ENCODE measurements around the gene COL7A1.
"Not testable (repeated sequence)": the region's sequence is repeated elsewhere in the genome, so short reads cannot be mapped to it uniquely, and the experiment has no call there.

The COL7A1 gene

DNA sequence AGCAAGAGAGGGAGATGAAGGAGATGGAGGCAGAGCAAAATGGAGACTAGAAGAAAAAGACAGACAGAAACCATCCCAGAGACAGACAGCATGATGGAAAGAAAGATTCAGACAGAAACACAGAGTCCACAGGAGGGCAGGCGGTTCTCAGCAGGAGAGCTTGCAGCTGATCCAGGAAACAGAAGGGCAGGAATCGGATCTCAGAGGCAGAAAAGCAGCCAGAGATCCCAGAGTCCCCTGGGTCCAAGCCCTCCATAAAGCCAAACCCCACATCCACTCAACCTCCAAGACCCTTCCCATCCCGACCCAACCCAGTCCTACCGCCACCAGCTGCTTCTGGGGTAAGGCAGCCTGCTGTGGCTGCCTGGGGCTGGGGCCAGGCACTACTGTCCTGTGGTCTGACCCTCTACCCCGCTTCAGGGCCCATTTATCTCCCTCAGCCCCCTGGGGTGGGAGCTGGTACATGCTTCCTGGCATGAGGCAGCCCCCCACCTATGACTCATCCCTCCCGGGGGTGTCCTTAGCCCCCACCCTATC, 31.7 kb downstream of the COL7A1 start, which contains the start of gene UCN2:
UCN2 (minus strand) TSS at position 400 of the 537 bp plus-strand sequence. CDS start 657 bp downstream, outside the sequence.
- DNase-seq (ENCODE audit: low read depth, low spot score), result no peak

DNA sequence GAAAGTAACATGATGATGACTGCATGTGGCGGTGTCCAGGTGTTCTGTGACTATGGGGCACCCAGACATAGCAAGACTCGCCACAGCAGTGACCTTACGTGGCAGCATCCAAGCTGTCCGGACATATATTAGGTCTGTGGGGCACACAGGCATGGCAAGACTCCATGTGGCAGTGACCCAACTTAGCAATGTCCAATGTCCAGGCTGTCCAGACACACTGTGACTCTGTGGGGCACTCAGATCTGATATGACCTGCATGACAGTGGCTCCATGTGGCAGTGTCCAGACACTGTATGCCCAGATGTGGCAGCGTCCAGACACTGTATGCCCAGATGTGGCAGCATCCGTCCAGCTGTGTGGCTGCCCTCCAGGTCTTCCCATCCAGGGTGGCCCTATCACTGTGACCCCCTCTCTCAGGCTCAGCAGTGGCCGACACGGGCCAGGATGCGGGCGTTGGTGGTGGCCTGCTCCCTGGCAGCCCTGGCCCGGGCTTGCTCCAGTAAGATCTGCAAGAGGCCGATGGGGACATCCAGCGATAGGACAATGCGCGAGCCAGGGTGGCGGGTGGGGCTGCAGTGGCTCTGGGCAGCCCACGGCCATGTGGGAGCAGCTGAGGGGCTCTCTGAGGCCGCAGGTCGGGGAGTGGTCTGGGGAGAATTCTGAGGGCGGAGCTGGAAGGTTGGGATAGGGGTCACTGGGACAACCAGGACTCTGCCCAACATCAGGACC, 32.6 kb downstream of the COL7A1 start:
- no peak for DNase-seq (ENCODE audit: low read depth, low spot score)

DNA sequence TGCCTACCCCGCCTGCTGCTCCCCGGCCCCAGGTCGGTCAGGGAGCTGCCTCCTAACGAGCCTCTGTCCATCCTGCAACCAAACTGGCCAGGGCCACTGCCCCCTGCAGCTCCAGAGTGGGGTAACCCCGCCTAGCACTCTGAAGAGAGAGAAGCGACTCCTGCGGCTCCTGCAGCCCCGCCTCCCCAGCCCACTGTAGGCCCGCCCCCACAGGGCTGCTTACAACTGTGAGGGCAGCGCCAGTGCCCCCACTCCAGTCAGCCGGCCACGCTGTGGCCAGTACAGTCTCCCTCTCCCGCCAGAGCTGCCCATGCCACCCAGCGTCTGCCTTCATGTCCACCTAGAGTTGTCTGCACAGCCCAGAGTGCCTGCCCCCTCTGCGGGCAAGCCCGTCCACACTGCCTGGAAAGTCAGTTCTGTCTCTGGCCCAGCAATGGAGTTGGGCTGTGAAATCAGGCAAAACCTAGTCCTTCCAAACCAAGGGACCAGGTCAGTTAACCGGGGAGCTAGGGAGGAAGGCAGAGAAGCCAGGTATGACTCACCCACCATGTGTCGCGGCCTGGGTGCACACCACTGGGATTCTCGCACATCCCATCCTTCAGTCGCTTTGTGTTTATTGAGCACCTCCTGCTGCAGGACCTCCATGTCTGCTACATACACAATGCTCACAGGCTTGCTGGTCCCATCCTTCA, 33.9 kb downstream of the COL7A1 start:
- DNase-seq (ENCODE audit: low read depth, low spot score), result no peak

DNA sequence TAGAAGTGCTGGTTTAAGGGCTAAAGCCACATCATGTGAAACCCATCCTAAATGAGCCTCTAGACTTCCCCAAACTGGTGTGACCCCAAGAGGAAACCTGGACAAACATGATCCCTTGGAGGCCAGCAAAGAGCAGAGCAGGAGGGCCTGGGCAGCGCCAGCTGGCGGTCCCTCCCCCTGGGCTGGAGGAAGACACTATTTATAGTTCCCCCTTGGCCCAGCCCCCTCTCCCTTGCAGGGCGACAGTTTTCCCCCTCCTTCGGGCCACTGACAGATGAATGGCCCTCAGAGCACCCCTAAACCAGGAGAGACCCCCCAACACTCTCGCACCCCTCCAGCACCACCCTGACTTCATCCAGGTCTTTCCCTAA, 34.5 kb downstream of the COL7A1 start:
- DNase-seq (ENCODE audit: low read depth, low spot score), result no peak

DNA sequence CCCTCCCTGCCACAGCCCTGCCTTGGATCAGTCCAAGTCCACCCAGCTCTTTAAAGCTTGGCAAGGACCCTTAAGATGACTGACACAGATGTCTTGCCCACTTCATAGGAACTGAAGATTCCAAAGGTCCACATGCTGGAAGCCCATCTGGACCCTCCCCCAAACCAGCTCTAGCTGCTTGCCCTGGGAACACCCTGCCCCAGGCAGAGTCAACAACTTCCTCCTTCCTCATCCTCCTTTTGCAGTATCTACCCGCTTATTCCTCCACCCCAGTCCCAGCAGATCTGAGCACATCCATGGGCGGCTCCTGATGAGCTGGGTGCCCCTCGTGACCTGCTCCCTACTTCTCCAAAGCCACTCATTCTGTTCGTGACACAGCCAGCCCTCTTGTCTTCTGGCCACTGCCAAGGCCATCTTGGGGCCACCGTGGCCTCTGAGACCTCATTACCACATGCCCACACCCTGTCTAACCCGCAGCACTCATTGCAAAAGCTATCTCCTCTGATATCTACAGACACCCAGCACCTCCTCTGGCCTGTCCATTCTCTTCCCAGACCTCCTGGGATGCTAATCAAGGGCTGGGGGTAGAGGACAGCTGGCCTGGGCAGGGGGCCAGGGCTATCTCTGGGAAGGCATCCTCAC, 36.5 kb downstream of the COL7A1 start:
- no peak for DNase-seq (ENCODE audit: low read depth, low spot score)

DNA sequence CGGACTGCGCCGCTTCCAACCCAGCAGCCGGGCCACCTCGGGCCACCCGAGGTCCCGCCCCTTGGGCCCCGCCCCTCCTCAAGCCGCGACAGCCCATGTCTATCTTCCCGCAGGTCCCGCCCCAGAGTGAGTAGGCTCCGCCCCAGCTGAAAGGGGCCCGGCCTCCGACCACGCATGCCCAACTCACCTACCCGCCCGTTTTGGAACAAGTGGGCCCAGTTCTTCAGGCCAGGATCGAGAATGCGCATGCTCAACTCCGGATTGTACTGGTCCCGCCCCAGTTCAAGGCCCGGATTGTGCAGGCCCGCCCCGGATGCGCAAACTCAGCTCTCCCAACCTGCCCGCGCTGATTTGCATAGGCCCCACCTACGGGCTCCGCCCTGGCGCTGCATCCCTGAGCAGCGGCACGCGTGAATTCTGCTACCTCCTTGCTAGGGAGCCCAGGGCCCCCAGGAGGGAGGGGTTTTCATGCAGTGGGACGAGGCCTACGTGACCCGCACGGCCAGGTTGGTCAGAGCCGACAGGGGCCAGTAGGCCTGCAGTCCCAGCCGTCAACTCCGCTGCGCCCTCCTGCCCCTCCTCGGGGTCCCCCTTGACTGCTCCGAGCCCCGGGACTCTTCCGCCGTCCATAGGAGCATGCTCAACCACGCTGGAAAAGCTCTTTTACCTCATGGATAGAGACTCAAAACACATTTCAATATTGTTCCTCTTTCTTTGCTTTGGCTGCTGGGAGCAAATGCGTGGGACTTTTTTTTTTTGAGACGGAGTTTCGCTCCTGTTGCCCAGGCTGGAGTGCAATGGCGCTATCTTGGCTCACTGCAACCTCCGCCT, 38.1 kb downstream of the COL7A1 start, which contains the start of gene PFKFB4:
PFKFB4 (minus strand) TSS at position 8 of the 831 bp plus-strand sequence. CDS start 26 bp downstream, outside the sequence.
- peak; percentile 98 for DNase-seq (ENCODE audit: low read depth, low spot score)

DNA sequence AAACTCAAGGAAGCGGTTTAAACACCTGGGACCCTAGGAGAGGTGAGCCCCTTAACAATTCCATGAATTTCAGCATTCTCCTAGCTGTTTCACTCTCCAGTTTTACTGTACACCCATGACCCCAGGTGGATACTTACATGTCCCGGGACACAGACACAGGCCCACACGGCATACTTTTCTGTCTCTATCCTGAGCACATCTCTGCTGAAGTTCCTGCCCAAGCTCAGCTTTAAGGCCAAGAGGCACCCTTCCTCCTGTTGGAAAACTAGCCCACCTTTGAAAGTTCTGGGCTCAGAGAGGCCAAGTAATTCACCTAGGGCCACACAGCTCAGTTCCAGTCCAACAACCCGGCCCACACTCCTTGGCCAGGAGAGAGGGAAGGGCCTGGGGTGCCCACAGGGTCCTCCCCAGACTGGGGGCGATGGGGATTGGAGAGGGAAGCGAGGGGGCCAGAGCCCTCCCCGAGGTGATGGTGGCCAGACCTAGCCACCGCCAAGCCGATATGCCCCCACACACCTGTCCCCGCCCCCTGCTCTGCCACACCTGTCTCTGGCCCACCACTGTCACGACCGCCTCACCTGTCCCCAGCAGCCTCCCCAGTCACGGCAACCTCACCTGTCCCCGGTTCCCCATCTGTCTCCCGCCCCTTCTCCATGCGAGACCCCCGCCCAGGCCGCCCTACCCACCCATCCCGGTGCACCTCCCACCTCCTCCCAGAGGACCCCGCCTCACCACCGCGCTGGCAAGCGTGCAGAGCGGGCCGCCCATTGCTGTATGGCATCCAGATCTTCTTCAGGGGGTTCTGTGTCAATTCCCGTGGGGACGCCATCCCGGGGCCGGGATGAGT, 39.0 kb downstream of the COL7A1 start:
- no peak for DNase-seq (ENCODE audit: low read depth, low spot score)

DNA sequence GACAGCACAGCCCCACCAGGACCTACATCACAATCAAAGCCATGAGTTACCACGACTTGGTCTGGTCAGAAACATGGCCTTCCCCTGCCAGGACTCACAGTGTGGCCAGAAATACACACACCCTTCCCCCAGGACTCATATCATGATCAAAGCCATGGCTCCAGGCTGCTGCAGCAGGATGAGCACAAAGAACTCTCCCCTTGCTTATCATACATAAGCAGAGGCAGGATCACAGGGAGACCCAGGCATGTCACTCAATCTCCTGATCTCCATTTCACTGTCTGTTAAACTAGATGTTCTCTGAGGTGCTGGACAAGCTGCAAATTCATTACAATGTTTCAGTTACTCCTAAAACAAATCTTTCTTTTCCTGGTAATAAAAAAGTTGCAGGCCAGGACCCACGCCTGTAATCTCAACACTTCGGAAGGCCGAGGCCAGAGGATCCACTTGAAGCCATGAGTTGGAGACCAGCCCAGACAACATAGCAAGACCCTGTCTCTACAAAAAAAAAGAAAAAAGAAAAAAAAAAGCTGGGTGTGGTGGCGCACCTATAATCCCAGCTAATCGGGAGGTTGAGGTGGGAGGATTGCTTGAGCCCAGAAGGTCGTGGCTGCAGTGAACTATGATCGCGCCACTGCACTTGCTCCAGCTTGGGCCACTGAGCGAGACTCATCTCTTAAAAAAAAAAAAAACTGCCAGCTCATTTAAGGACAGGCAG, 39.7 kb downstream of the COL7A1 start:
- DNase-seq (ENCODE audit: low read depth, low spot score), result no peak

DNA sequence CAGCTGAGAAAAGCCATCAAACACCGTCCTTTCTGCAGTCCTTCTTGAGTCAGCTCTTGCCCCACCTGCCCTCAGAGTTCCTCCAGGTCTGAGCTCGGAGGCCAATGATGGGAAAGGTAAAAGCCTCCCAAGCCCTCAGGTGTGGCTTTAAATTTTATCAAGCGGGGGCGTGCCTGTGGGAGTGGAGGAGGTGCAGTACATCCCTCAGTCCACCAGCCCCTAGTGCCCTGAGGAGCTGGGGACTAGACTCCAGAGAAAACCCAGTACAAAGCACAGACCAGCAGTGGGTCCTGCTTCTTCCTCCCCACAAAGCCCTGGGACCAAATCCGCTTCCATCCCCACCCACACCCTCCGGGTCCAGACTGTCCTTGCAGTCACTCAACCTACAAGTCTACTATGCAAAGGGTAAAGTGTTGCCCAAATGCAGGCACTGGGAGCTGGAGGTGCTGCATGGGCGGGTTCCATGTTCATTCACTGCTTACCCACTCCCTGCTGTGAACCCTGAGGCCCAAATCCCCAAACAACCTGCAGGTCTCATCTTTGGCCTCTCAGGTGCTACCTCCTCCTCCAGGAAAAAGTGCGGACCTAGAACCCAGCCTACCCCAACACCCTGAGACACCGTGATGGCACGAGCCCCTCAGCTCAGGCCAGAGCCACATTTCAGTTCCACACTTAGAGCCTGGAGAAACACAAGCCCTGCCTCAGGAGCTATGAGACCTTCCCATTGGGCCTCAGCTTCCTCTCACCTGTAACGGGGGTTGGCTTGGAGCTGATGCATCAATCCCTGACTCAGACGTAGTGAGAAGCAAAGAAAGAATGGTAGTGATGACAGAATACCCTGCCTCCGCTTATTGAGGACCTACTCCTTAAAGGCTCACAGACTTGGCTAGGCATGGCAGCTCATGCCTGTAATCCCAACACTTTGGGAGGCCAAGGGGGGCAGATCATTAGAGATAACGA, 41.0 kb downstream of the COL7A1 start:
- DNase-seq (ENCODE audit: low read depth, low spot score), result no peak

DNA sequence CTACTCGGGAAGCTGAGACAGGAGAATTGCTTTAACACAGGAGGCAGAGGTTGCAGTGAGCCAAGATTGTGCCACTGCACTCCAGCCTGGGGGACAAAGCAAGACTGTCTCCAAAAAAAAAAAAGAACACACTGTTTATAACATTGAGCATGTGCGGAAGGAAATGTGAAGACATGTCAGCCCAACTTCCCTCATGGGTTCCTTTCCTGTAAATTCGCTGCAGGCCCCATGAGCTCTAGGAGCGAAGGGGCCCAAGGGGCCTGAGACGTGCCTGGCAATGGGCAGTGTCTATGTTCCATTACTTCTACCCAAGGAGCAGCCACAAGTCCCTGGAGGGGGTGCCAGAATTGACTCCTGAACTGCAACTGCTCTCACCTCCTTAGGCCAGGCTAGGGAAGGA, 41.8 kb downstream of the COL7A1 start:
- no peak for DNase-seq (ENCODE audit: low read depth, low spot score)

DNA sequence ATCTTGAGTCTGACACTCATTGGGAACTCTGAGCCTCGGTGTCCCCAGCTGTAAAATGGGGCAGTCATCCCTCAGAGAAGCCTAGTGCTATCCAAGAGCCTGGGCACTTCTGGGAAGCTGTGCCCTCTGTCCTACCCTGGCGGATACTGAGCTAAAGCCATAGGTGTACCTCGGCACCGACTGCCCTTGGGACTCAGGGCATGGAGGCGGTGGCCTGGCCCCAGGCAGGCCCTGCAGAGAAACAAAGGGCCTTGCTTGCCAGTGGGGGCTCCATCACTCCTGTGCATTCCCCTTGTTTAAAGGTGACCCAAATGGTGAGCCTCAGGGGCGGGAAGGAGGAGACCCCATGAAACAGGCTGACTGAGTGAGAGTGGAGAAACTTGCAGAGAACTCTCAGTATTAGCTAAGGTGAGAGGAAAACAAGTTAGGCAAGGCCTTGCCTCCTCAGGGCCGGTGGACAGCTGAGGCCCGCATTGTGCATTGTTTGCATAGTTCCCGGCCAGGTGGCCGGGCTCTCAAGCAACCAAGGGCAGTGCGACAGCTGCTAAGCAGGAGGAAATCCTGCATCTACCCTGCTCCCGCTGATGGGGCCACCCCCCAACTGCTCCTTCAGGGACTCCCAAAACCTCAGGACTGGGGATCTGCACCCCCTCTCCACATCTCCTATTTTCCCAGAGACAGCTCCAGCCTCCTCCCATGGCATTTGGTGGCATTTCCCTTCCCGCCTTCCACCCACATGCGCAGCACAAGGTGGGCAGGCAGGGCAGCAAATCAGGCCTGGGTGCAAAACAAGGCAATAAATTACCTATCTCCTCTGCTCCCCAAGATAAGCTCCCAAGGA, 42.8 kb downstream of the COL7A1 start:
- DNase-seq (ENCODE audit: low read depth, low spot score), result no peak

DNA sequence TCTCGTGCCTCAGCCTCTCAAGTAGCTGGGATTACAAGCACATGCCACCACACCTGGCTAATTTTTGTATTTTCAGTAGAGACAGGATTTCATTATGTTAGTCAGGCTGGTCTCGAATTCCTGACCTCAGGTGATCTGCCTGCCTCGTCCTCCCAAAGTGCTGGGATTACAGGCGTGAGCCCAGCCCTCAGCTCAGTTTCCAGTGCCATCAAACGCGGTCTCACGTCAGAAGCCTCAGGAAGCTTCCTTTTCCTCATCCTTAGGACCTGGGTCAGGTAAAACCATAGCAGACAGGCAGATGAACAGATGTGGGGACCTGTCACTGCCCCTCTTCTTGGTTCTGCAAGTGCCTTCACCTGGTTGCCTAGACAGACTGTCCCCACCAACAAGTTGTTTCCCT, 43.5 kb downstream of the COL7A1 start:
- DNase-seq (ENCODE audit: low read depth, low spot score), result not testable (repeated sequence)

DNA sequence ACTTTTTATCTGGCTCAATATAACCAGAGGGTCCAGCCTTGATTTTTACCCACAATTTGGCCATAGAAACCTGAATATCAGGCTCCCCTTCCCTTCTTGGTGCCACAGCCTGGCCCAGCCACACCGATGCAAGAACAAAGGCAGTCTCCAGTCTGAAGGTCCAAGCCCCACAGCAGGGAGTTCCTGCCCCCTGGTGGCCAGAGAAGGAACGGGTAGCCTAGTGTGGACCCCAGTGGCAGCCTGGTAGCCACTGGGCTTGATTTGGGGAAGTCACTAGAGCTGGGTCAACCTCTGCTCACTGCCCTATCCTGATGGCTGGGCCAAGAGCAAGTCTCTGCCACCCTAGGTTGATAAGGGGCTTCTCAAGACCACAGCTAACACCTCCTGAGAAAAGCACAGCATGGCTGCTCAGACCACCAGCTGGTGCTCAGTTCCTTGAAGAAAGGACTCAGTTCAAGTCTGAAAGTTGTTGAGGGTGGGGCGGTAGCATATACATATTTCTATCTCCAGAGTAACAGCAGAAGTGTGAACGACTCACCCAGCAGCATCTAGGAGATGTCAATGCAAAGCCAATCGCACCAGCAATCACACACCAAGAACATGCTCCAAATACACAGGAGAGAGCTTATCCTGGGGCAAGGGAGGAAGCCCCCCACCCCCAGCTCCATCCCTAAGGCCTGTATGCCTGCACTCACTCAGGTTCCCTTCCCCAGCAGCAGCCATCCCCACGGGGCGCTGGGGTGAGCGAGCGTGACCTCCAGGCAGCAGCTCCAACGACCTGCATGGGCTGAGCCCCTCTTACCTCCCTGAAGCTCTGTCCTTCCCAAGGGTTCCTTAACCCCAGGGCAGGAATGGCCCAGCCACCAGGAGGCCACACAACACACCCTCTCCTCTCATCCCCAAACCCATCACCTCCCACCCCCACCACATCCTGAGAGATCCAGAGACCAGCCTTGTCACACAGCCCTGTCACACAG, 46.1 kb downstream of the COL7A1 start:
- DNase-seq (ENCODE audit: low read depth, low spot score), result peak; percentile 83

DNA sequence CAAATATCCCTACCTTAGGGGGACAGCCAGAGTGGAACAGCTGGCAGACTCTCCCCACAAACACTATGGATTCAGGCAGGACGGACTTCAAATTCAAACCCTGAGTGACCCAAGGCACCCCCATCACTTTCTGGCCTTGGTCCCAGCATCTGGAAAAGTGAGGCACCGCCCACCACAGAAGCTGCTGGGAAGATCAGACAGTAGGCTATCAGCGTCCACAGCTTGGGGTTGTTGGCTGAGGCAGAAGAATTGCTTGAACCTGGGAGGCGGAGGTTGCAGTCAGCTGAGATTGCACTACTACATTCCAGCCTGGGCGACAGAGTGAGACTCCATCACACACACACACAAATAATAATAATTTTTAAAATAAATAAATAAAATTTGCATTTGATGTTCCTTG, 47.0 kb downstream of the COL7A1 start:
- DNase-seq (ENCODE audit: low read depth, low spot score), result no peak

DNA sequence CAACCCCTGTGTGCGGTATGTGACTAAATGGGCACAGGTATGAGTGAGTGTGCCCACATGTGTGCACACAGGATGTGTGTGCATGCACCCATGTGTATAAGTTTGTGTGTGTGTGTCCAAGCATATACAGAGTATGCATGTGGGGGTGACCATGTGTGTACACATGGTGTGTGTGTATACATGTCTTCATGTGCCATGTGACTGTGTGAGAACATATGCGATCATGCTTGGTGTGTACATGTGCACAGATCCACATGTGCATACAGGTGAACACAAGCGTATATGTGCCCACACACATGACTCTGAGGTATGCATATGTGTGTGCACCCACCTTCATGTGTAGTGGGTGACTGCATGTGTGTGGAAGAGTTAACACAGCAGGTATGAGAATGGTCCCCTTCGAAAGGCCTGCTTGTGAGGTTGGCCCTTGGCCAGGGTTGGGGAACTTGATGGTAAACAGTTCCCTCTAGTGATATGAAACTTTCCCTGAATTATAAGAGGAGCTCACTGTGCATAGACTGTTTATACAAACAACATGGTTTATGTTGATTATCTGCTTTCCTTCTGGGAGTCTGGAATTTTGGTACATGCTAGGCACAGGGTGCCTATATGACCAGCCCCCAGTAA, 48.8 kb downstream of the COL7A1 start:
- no peak for DNase-seq (ENCODE audit: low read depth, low spot score)

DNA sequence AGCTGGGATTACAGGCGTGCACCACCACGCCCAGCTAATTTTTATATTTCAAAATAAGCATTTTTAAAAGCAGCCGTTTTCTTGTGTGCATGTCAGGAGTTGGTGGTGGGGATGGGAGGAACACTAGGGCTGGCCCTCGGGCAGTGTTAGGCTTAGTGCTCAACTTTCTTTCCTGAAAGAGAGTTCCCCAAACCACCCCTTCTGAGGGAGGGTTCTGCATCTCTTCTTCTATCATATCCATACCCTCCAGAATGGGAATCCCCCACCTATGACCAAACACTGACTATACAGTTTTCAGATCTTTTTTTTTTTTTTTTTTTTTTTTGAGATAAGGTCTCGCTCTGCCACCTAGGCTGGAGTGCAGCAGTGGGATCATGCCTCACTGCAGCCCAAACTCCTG, 51.0 kb downstream of the COL7A1 start:
- no peak for DNase-seq (ENCODE audit: low read depth, low spot score)
